PFSK-1 (cell line): ENCODE data around the gene NCAN.

Source experiments
- FOXP2 ChIP-seq: optimal IDR thresholded peaks from 2 replicates; pipeline ENCODE3; 2011; ENCODE audit warnings: borderline replicate concordance, control low read depth, inconsistent platforms; ENCODE audit not compliant: insufficient read depth; ENCODE audit errors: extremely low read length, extremely low read depth
- POLR2AphosphoS5 ChIP-seq: IDR thresholded peaks from 2 replicates; pipeline ENCODE4 v1.6.1; 2012; ENCODE audit warnings: low read depth, mild to moderate bottlenecking, control low read depth, low read length, moderate library complexity
- SIN3A ChIP-seq: IDR thresholded peaks from 2 replicates; pipeline ENCODE4 v1.6.1; 2012; ENCODE audit warnings: mild to moderate bottlenecking, low read length, moderate library complexity, borderline replicate concordance; ENCODE audit not compliant: insufficient read depth

- TF ChIP-seq POLR2AphosphoS5 = no peak
- no peak for TF ChIP-seq SIN3A
- no peak for TF ChIP-seq FOXP2
These were observed 59.2 kb downstream of the NCAN start for GRCh38 chr19:19270749-19271571.
